ENCODE results near the gene ARPP21. TPM values are rescaled to one million over a fixed set of nuclear protein-coding genes. Genes with fewer than 3 reads are reported as not detected.

ARPP21 gene
- total RNA-seq, 1 experiment from 2014 or later: not detected

DNA sequence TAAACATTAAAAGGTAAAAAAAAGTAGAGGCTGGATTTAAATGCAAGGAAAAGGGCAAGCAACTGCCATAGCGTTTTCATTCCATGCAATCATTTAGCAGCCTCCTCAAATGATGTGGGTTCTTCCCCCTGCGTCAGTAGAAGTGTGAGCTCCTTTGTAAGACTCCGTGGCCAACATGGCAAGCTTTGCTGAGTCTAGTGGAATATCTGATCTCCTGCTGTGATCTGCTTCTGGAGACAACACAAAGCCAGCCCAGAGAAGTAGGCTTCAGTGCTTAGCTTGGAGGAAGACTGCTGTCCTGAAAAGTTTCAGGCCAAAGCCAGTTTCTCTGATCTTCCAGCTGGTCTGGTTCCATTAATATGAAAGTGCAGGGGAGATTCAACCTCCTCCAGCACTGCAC, 70.4 kb downstream of the ARPP21 start:
- Histone ChIP-seq H3K9me3 (replicated peaks) (no peaks in the 10 kb centered on the region), H3K27ac (no peak overlapping the region), H3K27me3 (replicated peaks) (no peaks in the 10 kb centered on the region), H3K4me1 (replicated peaks) (no peaks in the 10 kb centered on the region), H3K36me3 (no peaks in the 10 kb centered on the region), H3K4me3 (no peak overlapping the region)
- no peak for DNase-seq (ENCODE audit: low read depth in 1 of 2, low spot score in 2 of 2)

GRCh38 chr3:35710554-35710953, 71.2 kb downstream of the ARPP21 start:
- H3K27me3 ChIP-seq (replicated peaks): no peaks in the 10 kb centered on the region
- no peak overlapping the region for H3K27ac ChIP-seq
- no peak overlapping the region for H3K4me3 ChIP-seq
- no peaks in the 10 kb centered on the region for H3K4me1 ChIP-seq (replicated peaks)
- H3K36me3 ChIP-seq: no peaks in the 10 kb centered on the region
- H3K9me3 ChIP-seq (replicated peaks): no peaks in the 10 kb centered on the region
- DNase-seq (ENCODE audit: low read depth in 1 of 2, low spot score in 2 of 2): no peak

DNA sequence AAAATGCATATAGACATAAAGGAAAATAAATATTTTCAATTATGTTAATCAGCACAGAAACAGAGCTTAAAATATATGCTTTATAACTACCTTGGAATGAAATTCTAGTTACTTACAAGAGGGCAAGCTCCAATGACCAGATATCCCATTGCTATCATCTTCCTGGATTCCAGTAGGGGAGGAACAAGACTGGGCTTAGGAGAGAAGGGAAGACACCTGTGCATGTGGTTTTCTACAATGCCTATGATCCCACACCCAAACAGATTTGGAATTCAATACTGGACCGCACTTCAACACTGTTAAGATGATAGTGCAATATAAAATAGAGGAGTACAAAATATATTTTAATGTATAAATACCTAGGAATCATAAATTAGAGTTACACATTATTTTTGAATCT, 79.6 kb downstream of the ARPP21 start:
- Histone ChIP-seq H3K36me3 (no peaks in the 10 kb centered on the region), H3K4me3 (no peak overlapping the region), H3K9me3 (replicated peaks) (no peaks in the 10 kb centered on the region), H3K27me3 (replicated peaks) (no peaks in the 10 kb centered on the region; the same call in 1 of the 2 replicates), H3K4me1 (replicated peaks) (no peaks in the 10 kb centered on the region), H3K27ac (no peak overlapping the region)
- DNase-seq (ENCODE audit: low read depth in 1 of 2, low spot score in 2 of 2): no peak

DNA sequence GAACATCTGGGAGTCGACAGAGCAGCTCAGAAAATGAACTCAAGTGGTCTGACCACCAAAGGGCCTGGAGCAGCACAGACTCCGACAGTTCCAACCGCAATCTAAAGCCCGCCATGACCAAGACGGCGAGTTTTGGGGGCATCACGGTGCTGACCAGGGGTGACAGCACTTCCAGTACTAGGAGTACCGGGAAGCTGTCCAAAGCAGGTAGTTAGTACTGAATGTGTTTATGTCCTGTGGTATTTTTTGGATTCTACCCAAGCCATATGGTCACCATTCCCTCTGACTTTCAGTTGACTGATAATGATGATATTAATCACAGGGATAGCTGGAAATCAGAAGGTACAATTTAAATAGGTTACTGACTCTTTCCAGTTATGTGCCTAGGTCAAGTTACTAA, 82.3 kb downstream of the ARPP21 start:
- Histone ChIP-seq H3K4me3 (no peak overlapping the region), H3K27me3 (replicated peaks) (no peaks in the 10 kb centered on the region; the same call in 1 of the 2 replicates), H3K36me3 (no peaks in the 10 kb centered on the region), H3K4me1 (replicated peaks) (no peaks in the 10 kb centered on the region), H3K27ac (no peak overlapping the region), H3K9me3 (replicated peaks) (no peaks in the 10 kb centered on the region)
- DNase-seq (ENCODE audit: low read depth in 1 of 2, low spot score in 2 of 2): no peak

GRCh38 chr3:35722902-35723301, 83.6 kb downstream of the ARPP21 start:
- Histone ChIP-seq H3K36me3 (no peaks in the 10 kb centered on the region), H3K27me3 (replicated peaks) (no peaks in the 10 kb centered on the region; the same call in 1 of the 2 replicates), H3K4me1 (replicated peaks) (no peaks in the 10 kb centered on the region), H3K27ac (no peak overlapping the region), H3K4me3 (no peak overlapping the region), H3K9me3 (replicated peaks) (no peaks in the 10 kb centered on the region)
- no peak for DNase-seq (ENCODE audit: low read depth in 1 of 2, low spot score in 2 of 2)

GRCh38 chr3:35723480-35724097, 84.3 kb downstream of the ARPP21 start:
- H3K4me1 ChIP-seq (replicated peaks): no peaks in the 10 kb centered on the region
- no peak for DNase-seq (ENCODE audit: low read depth in 1 of 2, low spot score in 2 of 2)
- no peak overlapping the region for H3K27ac ChIP-seq
- H3K27me3 ChIP-seq (replicated peaks): no peaks in the 10 kb centered on the region; the same call in 1 of the 2 replicates
- H3K9me3 ChIP-seq (replicated peaks): no peaks in the 10 kb centered on the region
- H3K36me3 ChIP-seq: no peaks in the 10 kb centered on the region
- H3K4me3 ChIP-seq: no peak overlapping the region

GRCh38 chr3:35724106-35724505, 84.8 kb downstream of the ARPP21 start:
- Histone ChIP-seq H3K36me3 (no peaks in the 10 kb centered on the region), H3K27ac (no peak overlapping the region), H3K27me3 (replicated peaks) (no peaks in the 10 kb centered on the region; the same call in 1 of the 2 replicates), H3K4me3 (no peak overlapping the region), H3K4me1 (replicated peaks) (no peaks in the 10 kb centered on the region), H3K9me3 (replicated peaks) (no peaks in the 10 kb centered on the region)
- no peak for DNase-seq (ENCODE audit: low read depth in 1 of 2, low spot score in 2 of 2)

- no peak overlapping the region for H3K4me3 ChIP-seq
- H3K4me1 ChIP-seq (replicated peaks): no peaks in the 10 kb centered on the region
- DNase-seq (ENCODE audit: low read depth in 1 of 2, low spot score in 2 of 2): no peak
Observed at GRCh38 chr3:35727179-35727578, 87.9 kb downstream of the ARPP21 start.

DNA sequence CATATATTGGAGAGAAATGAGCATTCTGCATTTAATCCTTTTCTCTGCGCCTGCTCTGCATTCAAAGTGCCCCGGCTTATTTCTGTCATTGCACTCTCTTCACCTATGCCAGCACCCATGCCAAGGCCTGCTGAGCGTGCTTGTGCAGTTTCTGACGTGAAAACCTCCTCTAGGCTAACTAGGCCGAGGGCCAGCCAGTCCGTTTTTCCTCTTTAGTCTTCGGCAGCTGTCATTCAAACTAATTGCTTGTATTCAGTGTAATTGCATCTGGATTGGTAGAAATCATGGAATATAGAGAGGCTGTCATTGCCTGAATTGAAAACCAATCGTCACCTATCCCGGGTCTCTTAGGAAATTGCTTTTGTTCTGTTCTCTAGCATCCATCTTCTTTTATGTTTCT, 94.0 kb downstream of the ARPP21 start:
- Histone ChIP-seq H3K4me3 (no peak overlapping the region), H3K36me3 (no peaks in the 10 kb centered on the region), H3K4me1 (replicated peaks) (no peaks in the 10 kb centered on the region), H3K27ac (no peak overlapping the region), H3K9me3 (replicated peaks) (no peaks in the 10 kb centered on the region), H3K27me3 (replicated peaks) (no peaks in the 10 kb centered on the region)
- DNase-seq (ENCODE audit: low read depth in 1 of 2, low spot score in 2 of 2): no peak

More at GRCh38 chr3:35727179-35727578, 87.9 kb downstream of the ARPP21 start:
- Histone ChIP-seq H3K36me3 (no peaks in the 10 kb centered on the region), H3K27me3 (replicated peaks) (no peaks in the 10 kb centered on the region), H3K9me3 (replicated peaks) (no peaks in the 10 kb centered on the region), H3K27ac (no peak overlapping the region)

- Histone ChIP-seq H3K36me3 (no peaks in the 10 kb centered on the region), H3K4me3 (no peak overlapping the region), H3K27me3 (replicated peaks) (no peaks in the 10 kb centered on the region), H3K27ac (no peak overlapping the region), H3K9me3 (replicated peaks) (no peaks in the 10 kb centered on the region), H3K4me1 (replicated peaks) (no peaks in the 10 kb centered on the region)
- no peak for DNase-seq (ENCODE audit: low read depth in 1 of 2, low spot score in 2 of 2)
Observed at GRCh38 chr3:35733864-35734263, 94.5 kb downstream of the ARPP21 start.

- Histone ChIP-seq H3K36me3 (no peaks in the 10 kb centered on the region), H3K27me3 (replicated peaks) (no peaks in the 10 kb centered on the region), H3K9me3 (replicated peaks) (no peaks in the 10 kb centered on the region), H3K4me3 (no peak overlapping the region), H3K4me1 (replicated peaks) (no peaks in the 10 kb centered on the region), H3K27ac (no peak overlapping the region)
- DNase-seq (ENCODE audit: low read depth in 1 of 2, low spot score in 2 of 2): no peak
Observed at GRCh38 chr3:35737080-35737479, 97.8 kb downstream of the ARPP21 start.

GRCh38 chr3:35737527-35737926, 98.2 kb downstream of the ARPP21 start:
- no peak for DNase-seq (ENCODE audit: low read depth in 1 of 2, low spot score in 2 of 2)
- Histone ChIP-seq H3K27me3 (replicated peaks) (no peaks in the 10 kb centered on the region), H3K27ac (no peak overlapping the region), H3K4me3 (no peak overlapping the region), H3K4me1 (replicated peaks) (no peaks in the 10 kb centered on the region), H3K36me3 (no peaks in the 10 kb centered on the region), H3K9me3 (replicated peaks) (no peaks in the 10 kb centered on the region)

DNA sequence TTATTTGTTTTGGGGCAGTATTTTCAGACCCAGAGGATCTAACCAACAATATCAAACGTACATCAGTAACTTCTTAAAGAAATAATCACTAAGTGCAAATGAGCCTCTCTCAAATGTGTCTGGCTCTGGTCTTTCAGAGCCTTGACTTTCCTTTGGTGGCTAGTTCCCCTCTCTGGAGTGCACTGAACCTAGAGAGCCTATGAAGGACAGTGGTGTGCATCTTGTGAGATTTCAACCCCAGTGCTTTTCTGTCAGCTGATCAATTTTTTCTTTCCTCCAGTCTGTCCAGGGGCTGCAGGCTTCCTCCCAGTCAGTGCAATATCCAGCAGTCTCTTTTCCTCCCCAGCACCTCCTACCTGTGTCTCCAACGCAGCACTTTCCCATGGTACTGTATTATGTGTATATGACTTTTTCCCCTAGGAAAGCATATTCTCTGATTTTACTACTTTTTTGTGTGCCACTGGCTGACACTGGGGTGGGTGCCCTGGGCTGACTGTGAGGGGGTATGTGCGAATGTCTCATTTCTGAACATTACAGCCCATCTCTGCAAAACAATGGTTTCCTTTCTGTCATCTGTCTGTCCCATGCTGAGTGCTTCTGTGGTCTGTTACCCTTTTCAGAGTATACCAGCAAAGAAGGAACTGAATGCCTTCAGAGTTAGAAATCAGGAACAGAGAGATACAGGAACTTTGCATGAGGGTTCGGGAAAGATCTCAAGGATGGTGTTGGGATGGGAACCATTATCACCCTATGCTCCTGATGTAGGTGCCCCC, 98.8 kb downstream of the ARPP21 start:
- no peaks in the 10 kb centered on the region for H3K9me3 ChIP-seq (replicated peaks)
- H3K4me3 ChIP-seq: no peak overlapping the region
- no peaks in the 10 kb centered on the region for H3K36me3 ChIP-seq
- no peaks in the 10 kb centered on the region for H3K4me1 ChIP-seq (replicated peaks)
- no peak overlapping the region for H3K27ac ChIP-seq
- DNase-seq (ENCODE audit: low read depth in 1 of 2, low spot score in 2 of 2): no peak
- H3K27me3 ChIP-seq (replicated peaks): no peaks in the 10 kb centered on the region

DNA sequence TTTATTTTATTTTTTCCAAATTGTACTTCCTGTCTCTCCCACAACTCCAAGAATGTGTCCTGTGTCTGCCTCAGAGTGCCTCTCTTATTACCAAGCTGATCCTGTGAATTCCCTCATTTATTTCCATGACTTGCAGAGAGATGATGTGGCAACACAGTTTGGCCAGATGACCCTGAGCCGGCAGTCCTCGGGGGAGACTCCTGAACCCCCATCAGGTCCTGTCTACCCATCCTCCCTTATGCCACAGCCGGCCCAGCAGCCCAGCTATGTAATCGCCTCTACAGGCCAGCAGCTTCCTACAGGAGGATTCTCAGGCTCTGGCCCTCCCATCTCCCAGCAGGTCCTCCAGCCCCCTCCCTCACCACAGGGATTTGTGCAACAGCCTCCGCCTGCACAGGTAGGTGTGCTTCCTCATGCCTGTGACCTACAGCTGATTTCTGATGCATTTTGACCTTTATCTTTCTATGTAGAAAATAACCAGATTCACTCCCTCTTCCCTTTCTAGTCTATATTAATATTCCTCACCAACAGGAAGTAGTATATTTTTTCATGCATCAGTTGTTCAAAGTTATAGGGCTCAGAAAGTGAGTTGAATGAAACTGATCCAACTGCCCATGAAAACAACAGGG, 100.0 kb downstream of the ARPP21 start:
- Histone ChIP-seq H3K4me1 (replicated peaks) (no peaks in the 10 kb centered on the region), H3K9me3 (replicated peaks) (no peaks in the 10 kb centered on the region), H3K36me3 (no peaks in the 10 kb centered on the region), H3K27me3 (replicated peaks) (no peaks in the 10 kb centered on the region), H3K27ac (no peak overlapping the region), H3K4me3 (no peak overlapping the region)
- DNase-seq (ENCODE audit: low read depth in 1 of 2, low spot score in 2 of 2): no peak

All from SJSA1 (cell line).